Measurements from ENCODE around the gene BTG1.
"Not testable (repeated sequence)": the region's sequence is repeated elsewhere in the genome, so short reads cannot be mapped to it uniquely, and the experiment has no call there.

BTG1 gene

DNA sequence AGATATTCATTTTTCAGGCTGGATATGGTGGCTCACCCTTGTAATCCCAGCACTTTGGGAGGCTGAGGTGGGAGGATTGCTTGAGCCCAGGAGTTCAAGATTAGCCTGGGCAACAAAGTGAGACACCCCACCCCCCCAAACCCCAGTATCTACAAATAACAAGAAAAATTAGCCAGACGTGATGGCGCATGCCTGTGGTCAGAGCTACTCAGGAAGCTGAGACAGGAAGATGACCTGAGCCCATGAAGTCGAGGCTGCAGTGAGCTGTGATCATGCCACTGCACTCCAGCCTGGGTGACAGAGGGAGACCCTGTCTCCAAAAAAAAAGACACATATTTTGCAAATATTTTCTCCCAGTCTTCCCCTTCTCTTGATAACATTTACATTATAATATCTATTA, 51.3 kb downstream of the BTG1 start:
- DNase-seq (ENCODE audit: low read depth); H3K27me3 ChIP-seq (replicated peaks; ENCODE audit: control insufficient read depth, insufficient read depth, low read length); H3K4me3 ChIP-seq (ENCODE audit: low read length); H3K9ac ChIP-seq (ENCODE audit: low read length); H3K9me3 ChIP-seq (ENCODE audit: control insufficient read depth, low read length); H3K36me3 ChIP-seq (ENCODE audit: control insufficient read depth, insufficient read depth, low read length, severe bottlenecking): not testable (repeated sequence)
- H3K4me1 ChIP-seq (ENCODE audit: control insufficient read depth, insufficient read depth, low read length): peaks cover 11% of the 10 kb centered on the region

Data from adipocyte (in vitro differentiated cells).